NT2/D1 (cell line): ENCODE measurements around the gene ACKR2.

Experiments used
- YY1 ChIP-seq: IDR thresholded peaks from 2 replicates; pipeline ENCODE4 v1.6.1; 2011; ENCODE audit not compliant: insufficient read length, insufficient read depth
- ZNF274 ChIP-seq: IDR thresholded peaks from 2 replicates; pipeline ENCODE4 v1.6.1; 2011; ENCODE audit warnings: mild to moderate bottlenecking, low read depth, low read length

DNA sequence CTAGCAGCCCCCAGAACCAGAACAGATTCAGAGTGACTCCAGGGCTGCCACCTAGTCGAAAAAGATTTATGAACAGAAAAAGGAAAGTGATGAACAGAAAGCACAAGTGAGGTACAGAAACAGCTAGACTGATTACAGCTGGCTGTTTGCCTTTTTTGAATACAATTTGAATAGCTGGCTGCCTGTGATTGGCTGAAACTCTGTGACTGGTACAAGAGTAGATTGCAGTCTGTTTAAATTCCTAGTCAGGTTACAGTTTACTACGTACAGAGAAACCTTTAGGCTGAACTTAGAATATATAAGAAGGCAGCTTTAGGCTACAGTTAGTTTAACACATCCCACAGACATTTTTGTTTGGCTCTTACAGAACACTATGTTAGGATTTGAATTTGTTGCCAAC is 46.2 kb upstream of the ACKR2 start:
- no peak for TF ChIP-seq ZNF274
- no peak for TF ChIP-seq YY1
